Bronchial epithelial cell (primary cell): Measurements from ENCODE around the gene ARHGAP31. TPM values are rescaled to one million over a fixed set of nuclear protein-coding genes. Genes with fewer than 3 reads are reported as not detected.
"Not testable (repeated sequence)": the region's sequence is repeated elsewhere in the genome, so short reads cannot be mapped to it uniquely, and the experiment has no call there.

ENCODE experiments used
- DNase-seq: peaks from one replicate; pipeline ENCODE4 v3.0.0-alpha.2; 2010; ENCODE audit warnings: low read depth
- FAIRE-seq: peaks from 2 replicates; lab custom pipeline; 2011; peaks lifted over from hg19 to GRCh38; lab: Jason Lieb, UNC
- H3K27me3 ChIP-seq: 2 replicates; pipeline ENCODE4 v1.5.1; 2011; ENCODE audit warnings: low read length; ENCODE audit not compliant: control insufficient read depth, insufficient read depth
- H3K36me3 ChIP-seq: 2 replicates; pipeline ENCODE4 v1.5.1; 2011; ENCODE audit warnings: low read length; ENCODE audit not compliant: control insufficient read depth, insufficient read depth
- H3K4me3 ChIP-seq: 2 replicates; pipeline ENCODE4 v1.5.1; 2011; ENCODE audit warnings: mild to moderate bottlenecking, low read depth, low read length, control low read depth
- CTCF ChIP-seq: IDR thresholded peaks from 2 replicates; pipeline ENCODE4 v1.5.1; 2011; ENCODE audit warnings: mild to moderate bottlenecking, moderate library complexity, low read length, control low read depth, inconsistent platforms; ENCODE audit not compliant: insufficient read depth, severe bottlenecking
- total RNA-seq: library from RNA; depleted of rRNA; stranded (reverse); fragments of >200 nt; gene quantifications from 2 replicates; pipeline ENCODE4 v1.2.1, GENCODE V29; 2014

ARHGAP31 gene
- total RNA-seq, 1 donor from 2014 or later: 0.26 TPM

- no peak for DNase-seq
- no peak for FAIRE-seq
Measured at GRCh38 chr3:119365418-119365817, 71.2 kb downstream of the ARHGAP31 start.

GRCh38 chr3:119367000-119367399 is 72.8 kb downstream of the ARHGAP31 start:
- FAIRE-seq (no peak), DNase-seq (no peak)
- H3K4me3 ChIP-seq: no peak overlapping the region
- TF ChIP-seq CTCF: no peak
- no peaks in the 10 kb centered on the region for H3K36me3 ChIP-seq
- H3K27me3 ChIP-seq: no peaks in the 10 kb centered on the region

More at GRCh38 chr3:119365418-119365817, 71.2 kb downstream of the ARHGAP31 start:
- no peak for TF ChIP-seq CTCF
- Histone ChIP-seq H3K36me3 (no peaks in the 10 kb centered on the region), H3K4me3 (no peak overlapping the region), H3K27me3 (no peaks in the 10 kb centered on the region)

GRCh38 chr3:119368298-119368697 is 74.1 kb downstream of the ARHGAP31 start:
- FAIRE-seq: no peak
- H3K36me3 ChIP-seq: no peaks in the 10 kb centered on the region
- no peak for TF ChIP-seq CTCF
- no peak overlapping the region for H3K4me3 ChIP-seq
- H3K27me3 ChIP-seq: no peaks in the 10 kb centered on the region
- no peak for DNase-seq

- not testable (repeated sequence) for DNase-seq, FAIRE-seq
Measured at GRCh38 chr3:119371786-119372185, 77.6 kb downstream of the ARHGAP31 start.

DNA sequence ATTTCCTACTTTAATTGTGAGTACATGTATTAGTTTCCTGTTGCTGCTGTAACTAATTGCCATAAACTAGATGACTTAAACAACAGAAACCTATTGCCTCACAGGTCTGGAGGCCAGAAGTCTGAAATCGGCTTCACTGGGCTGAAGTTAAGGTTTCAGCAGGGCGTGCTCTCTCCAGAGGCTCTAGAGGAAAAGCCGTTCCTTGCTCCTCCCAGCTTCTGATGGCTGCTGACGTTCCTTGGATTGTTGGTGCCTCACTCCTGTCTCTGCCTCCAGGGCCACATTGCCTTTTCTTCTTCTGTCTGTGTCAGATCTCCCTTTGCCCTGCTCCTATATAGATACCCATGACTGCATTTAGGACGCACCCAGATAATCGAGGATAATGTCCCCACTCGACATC is 80.9 kb downstream of the ARHGAP31 start:
- H3K36me3 ChIP-seq: no peaks in the 10 kb centered on the region
- DNase-seq (no peak), FAIRE-seq (no peak)
- H3K27me3 ChIP-seq: no peaks in the 10 kb centered on the region
- H3K4me3 ChIP-seq: no peak overlapping the region
- TF ChIP-seq CTCF: no peak

More at GRCh38 chr3:119371786-119372185, 77.6 kb downstream of the ARHGAP31 start:
- not testable (repeated sequence) for H3K27me3 ChIP-seq, H3K36me3 ChIP-seq, H3K4me3 ChIP-seq

DNA sequence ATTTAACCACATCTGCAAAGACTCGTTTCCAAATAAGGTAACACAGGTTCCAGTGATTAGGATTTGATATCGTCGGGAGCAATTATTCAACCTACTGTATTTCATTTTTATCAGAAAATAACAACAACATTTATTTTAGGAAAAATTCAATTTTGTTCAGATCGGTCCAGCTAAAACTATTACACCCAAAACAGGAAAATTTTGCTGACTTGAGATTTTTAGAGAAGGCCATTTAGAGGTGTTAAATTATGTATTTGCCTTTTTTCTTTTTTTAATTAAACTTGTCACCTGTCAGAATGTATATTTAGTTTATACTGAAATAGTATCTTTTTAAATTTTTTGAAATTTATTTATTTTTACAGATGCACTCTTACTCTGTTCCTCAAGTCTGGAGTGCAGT is 81.3 kb downstream of the ARHGAP31 start:
- Histone ChIP-seq H3K27me3 (no peaks in the 10 kb centered on the region), H3K4me3 (no peak overlapping the region), H3K36me3 (no peaks in the 10 kb centered on the region)
- DNase-seq: no peak
- no peak for TF ChIP-seq CTCF
- FAIRE-seq: no peak
